IPS-NIHi7 (cell line): ENCODE measurements around the gene KLK13.

Experiments used
- DNase-seq: peaks from one replicate; pipeline ENCODE4 v3.0.0; 2012; ENCODE audit warnings: mixed read lengths; ENCODE audit errors: extremely low spot score

Gene KLK13

DNA sequence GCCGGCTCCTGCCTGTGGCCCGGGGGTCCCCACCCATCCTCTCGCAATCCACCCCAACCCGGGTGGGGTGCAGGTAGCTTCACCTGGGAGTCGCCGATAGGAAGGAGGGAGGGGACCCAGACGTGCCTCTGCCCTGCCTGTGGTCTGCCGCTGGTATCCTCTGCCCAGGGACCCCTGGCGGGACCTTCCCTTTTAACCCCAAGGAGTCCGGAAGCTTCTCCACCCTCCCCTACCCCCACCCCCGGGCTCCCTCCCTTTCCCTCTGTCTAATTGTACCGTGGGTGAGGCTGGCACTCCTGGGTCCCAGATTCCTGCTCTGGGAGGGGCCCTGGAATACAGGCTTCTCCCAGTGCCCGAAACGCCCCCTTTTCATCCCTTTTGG is 45.4 kb downstream of the KLK13 start, which contains the start of gene KLK10:
KLK10 (minus strand) TSS at position 166 of the 382 bp plus-strand sequence. CDS start 579 bp downstream, outside the sequence.
- no peak for DNase-seq

DNA sequence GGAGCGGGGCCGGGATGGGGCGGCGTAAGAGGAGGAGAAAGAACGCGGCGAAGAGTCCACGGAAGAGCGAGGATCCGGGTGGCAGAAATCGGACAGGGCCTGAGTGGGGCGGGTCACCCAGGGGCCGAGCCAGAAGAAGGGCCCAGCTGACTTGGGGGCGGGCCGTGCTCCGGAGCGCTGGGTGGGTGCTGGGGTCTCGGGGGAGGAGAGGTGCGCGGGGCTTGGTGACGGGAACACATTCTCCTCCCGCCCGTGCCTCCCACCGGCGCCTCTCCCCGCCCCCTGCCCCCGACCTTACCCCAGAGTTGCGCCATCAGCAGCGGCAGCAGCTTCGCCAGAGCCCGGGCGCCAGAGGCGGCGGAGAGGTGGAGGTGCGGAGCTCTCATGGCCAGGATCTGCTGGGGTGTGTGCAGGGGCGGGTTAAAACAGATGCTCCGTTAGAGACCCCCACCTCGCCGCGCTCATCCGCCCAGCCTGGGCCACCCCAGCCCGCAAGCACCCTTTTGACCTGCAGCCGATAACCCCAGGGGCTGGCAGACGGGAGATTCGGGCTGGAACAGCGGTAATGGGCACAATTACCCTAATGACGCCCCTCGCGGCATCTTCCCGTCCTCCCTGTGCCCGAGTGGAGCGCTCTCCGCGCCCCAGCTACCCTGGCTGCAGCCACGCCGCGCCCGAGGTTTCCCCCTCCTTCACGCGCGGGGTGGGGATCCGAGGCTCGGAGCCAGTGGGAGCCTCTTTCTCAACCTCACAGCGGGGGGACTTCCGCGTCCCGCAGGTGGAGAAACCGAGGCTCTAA is 45.9 kb downstream of the KLK13 start:
- DNase-seq, result no peak

DNA sequence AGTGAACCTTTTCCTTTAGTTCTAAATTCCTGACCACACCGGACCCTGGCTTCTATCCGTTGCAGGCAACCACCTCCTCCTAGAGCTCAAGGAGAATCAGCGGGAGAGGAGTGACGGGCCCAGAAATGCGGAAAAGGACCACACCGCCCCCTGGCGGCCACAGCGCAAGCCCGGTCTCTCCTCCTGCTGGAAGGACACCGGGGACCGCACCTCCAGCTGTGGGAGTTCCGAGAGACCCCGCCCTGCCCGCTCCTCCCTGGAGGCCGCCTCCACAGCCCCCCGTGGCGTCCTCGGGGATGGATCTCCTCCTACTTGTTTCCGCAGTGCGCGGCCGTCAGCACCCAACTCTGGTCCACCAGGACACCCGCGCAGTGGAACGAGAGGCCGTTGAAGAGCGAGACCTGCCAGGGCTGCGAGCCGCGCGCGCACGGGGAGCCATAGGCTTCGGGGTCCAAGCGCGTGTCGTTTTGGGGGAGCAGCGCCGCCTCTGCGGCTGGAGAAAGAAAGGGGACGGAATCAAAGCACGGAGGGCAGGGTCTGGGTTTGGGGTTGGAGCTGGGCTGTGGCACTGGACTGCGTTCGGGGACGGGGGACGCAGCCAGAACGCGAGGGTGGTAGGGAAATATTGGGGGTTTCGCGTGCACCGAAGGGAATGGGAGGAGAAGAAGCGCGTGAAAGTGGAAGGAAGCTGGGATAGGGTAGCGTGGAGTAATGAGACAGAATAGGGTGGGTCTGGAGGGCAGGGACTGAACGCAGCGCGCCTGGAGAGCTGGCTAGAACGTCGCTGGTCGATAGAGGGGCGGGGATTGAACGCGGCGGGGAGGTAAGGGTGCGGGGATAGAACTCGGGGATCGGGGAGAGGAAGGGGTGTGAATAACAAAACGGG is 47.9 kb downstream of the KLK13 start:
- DNase-seq, result peak; percentile 93

DNA sequence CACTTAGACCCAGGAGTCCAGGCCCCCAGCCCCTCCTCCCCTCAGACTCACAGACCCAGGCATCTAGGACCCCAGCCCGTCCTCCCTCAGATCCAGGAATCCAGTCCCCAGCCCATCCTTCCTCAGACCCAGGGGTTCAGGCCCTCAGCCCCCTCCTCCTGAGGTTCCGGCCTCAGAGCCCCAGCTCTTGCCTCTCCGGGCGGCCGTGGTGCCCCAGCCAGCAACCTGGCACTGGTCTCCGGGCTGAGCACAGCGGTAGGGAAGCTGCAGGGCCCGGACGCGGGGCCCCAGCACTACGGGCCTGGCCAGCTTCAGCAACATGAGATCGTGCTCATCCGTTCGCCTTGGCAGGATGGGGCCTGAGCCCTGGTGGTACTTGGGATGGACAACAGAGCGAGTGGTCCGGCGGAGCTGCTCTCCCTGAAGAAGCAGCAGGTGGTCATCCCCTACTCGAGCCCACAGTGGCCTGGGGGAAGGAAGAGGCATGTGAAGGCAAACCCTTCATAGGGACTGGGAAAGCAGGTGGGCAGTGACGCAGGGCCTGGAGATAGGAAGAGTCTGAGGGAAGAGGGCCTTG is 49.1 kb downstream of the KLK13 start:
- DNase-seq, result no peak

DNA sequence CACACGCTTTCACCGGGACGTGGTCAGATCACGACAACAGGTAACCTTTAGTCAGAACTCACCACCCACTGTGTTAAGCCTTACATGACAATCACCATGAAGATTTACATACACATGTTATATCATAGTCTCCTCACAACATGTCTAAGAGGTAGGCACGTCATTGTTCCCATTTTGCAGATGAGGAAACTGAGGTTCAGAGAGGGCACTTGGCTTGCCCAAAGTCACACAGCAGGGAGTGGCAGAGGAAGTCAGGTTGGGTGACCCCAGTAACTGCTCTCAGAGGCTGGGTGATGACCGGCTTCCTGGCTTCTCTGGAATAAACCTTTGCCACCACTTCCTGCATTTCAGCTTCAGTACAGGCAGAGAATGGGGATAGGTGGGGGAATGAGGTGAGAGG is 50.6 kb downstream of the KLK13 start:
- DNase-seq, result no peak

DNA sequence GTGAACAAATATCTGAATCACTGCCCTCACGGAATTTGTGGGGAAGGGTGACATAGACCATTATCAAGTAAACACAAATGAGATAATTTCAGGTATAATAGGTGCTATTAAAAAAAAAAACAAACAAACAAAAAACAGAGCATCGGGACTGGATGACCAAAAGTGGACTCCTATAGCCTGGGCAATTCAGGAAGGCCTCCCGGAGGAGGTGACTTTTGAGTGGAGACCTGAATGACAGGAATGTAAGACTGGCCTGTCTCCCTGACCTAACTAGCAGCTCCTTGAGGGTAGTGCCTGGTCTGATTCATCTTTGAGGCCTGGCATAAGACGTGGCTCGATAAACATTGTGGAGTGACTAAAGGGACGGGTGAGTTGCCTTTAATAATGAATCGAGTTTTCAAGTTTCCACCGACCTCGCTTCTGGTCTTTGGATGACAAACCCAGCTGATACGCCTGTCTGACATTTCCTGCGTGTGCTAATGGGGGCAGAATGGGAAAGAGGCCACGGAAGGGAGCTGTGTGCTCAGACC is 52.2 kb downstream of the KLK13 start:
- no peak for DNase-seq

DNA sequence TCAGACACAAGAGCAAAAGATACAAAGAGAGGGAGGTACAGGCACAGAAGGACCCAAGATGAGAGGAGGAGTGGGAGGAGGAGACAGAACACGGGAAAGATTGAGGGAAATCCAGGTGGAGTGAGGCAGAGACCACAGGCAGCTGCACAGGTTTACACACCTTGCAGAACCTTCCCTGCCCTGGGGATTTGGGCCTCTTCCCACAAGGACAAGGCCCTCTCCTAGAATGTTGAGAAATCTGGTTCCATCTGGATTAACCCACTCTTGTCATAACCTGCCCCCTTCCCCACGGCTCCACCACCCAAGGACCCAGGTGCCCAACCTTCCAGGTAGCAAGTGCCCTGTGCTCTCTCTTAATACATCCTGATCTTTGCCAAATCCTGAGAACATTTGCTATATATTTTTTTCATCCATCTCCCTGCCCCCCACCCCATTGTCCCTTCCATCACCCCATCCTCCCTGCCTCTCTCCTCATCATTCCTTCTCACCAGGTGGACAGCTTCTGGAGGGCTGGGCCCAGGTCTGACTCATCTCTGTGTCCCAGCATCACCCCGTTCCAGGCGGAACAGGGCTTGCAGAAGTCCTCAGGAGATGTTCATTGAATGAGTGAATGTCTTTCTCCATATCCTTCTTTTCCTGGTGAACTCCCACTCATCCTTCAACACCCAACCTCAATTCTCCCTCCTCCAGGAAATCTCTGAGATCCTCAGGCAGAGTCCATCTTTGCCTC is 54.7 kb downstream of the KLK13 start:
- no peak for DNase-seq

DNA sequence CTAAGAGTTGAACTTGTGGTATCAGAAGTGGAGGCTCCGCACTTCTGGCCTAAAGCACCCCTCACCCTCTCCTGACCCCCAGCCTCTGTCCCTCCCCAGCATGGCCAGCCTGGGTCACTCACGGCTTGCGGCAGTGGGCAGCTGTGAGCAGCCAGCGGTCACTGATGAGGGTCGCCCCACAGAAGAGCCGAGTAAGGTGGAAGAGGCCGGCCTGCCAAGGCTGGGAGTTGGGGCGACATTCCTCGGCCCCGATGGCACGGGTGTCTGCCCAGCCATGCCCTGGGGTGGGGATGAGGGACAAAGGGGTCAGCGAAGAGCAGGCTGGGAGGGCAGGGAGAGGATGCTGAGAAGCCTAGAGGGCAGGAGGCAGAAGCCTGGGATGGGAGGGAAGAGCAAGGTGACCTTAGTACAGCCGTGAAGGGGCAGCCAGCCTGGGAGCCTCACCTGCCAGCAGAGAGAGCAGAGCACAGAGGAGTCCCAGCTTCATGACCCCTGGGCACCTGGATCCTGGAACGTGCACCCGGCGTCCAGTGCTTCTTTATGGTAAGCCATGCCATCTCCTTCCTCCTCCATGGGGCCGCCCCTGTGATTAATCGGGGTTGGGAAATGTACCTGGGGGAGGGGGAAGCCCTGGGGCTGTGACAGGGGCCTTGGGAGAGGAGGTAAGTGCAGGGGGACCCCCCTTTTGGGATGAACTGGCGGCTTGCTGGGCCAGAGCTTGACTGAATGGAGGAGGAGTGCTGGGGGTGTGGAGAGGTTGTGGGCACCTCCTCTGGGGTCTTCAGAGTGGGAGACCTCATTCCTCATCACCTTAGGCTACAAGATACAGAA is 55.6 kb downstream of the KLK13 start:
- DNase-seq, result no peak

DNA sequence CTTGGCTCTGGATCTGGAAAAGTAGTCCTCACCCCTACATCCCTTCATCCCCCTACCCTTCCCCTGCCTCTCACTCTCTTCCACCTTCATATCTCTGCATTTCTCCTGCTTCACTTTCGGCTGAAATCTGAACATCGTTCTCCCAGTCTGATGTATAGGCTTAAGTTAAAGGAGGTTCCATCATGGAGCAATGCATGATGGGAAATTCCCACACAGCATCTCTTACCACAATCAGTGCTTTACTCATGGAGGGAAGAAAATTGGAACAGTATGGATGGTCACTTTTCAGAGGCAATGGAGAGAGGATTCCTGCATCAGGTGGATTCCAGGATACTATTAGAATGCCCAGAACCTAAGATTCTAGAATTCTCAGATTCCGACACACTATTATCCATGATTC is 57.4 kb downstream of the KLK13 start:
- no peak for DNase-seq

DNA sequence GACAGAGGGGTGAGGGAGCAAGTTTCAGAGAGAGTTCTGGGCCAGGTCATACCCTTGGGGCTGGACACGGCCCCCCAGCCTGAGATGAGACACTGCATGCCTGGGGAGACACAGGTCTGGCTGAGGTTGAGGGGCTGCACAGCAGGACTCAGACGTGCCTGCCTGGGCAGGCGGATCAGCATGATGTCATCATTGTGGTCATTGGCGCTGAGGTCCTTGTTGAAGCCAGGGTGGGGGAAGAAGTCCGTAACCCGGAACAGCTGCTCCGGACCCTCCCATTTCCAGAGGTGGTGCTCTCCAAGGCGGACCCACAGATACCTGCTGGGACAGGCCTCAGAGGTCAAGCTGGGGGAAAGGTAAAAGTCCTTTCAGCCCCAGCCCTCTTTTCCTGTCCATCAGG is 58.5 kb downstream of the KLK13 start:
- no peak for DNase-seq
